ENCODE measurements around the gene AKT2. TPM values are rescaled to one million over a fixed set of nuclear protein-coding genes. Genes with fewer than 3 reads are reported as not detected.
A peak's percentile ranks its signal among the peaks of the same experiment; 100 is the strongest.

Gene AKT2
- total RNA-seq, 2 donors from 2014 or later: 46.2 to 96.2 TPM

DNA sequence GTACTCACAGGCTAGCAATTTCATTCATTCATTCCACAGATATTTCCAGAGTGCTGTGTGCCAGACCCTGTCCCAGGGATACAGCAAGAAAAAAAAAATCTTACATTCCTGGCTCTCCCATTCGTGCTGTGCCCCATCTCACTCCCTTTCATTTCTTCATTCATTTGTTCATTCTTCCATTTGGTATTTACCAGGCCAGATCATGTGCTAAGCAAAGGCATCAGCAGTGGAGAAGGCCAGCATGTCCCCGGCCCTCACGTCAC is 91.6 kb downstream of the AKT2 start:
- no peaks in the 10 kb centered on the region for H3K9me3 ChIP-seq
- intact Hi-C loops (cut with DNase I): no loop called here
- TF ChIP-seq, protein P1, sequence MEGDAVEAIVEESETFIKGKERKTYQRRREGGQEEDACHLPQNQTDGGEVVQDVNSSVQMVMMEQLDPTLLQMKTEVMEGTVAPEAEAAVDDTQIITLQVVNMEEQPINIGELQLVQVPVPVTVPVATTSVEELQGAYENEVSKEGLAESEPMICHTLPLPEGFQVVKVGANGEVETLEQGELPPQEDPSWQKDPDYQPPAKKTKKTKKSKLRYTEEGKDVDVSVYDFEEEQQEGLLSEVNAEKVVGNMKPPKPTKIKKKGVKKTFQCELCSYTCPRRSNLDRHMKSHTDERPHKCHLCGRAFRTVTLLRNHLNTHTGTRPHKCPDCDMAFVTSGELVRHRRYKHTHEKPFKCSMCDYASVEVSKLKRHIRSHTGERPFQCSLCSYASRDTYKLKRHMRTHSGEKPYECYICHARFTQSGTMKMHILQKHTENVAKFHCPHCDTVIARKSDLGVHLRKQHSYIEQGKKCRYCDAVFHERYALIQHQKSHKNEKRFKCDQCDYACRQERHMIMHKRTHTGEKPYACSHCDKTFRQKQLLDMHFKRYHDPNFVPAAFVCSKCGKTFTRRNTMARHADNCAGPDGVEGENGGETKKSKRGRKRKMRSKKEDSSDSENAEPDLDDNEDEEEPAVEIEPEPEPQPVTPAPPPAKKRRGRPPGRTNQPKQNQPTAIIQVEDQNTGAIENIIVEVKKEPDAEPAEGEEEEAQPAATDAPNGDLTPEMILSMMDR (IDR thresholded peaks at IDR 0.05): no peak
- no peak for TF ChIP-seq POLR2A (IDR thresholded peaks at IDR 0.05)
- DNase-seq: no peak
- ATAC-seq: no peak
- peaks cover 25% of the 10 kb centered on the region for H3K4me1 ChIP-seq
- no peak overlapping the region for H3K27ac ChIP-seq
- no peak overlapping the region for H3K4me3 ChIP-seq
- H3K27me3 ChIP-seq: no peaks in the 10 kb centered on the region
- H3K36me3 ChIP-seq (replicated peaks in 1 of 2; ENCODE audit: insufficient read depth in 1 of 2, low read depth in 2 of 2): no peaks in the 10 kb centered on the region
- 85 to 86% methylated on average over 3 of the region's 3 CpGs for WGBS, 2 donors

DNA sequence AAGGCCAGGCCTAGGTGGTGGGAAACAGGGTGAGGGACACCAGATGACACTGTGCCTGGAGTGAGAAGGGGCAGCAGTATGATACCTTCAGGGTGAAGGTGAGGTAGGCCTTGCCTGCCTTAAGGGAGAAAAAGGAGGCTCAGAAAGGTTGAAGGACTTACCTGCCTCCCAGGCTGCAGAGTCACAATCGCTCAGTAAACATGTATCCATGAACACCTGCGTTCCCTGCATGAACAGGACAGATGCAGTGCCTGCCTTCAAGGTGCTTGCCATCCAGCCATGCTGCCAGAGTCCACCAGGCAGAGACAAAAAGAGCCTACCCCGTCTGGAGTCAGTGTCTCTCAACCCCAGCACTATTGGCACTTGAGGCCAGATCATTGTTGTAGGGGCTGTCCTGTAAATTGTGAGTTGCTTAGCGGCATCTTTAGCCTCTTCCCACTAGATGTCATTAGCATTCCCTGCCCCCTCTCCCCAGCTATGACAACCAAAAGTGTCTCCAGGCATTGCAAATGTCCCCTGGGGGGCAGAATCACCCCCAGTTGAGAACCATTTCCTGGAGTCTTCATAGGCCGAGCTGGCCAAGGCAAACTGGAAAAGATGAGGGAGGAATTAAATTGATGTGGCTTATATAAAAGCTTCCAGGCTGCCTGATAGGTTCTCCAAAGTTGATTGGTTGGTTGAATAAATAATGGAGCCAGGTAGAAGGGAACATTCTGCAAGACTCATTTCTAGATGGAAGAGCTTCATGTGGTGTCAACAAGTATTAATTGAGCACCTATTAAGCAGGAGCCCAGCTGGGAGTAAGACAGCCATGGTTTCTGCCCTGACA is 92.2 kb downstream of the AKT2 start:
- no peak for ATAC-seq
- peaks cover 25% of the 10 kb centered on the region for H3K4me1 ChIP-seq
- 82 to 84% methylated on average over 5 of the region's 5 CpGs for WGBS, 2 donors
- H3K4me3 ChIP-seq: no peak overlapping the region
- no peak for DNase-seq
- H3K27ac ChIP-seq: no peak overlapping the region
- H3K9me3 ChIP-seq: no peaks in the 10 kb centered on the region
- H3K27me3 ChIP-seq: no peaks in the 10 kb centered on the region
- H3K36me3 ChIP-seq (replicated peaks in 1 of 2; ENCODE audit: insufficient read depth in 1 of 2, low read depth in 2 of 2): no peaks in the 10 kb centered on the region
- intact Hi-C loops (cut with DNase I): no loop called here
- TF ChIP-seq, protein P1 (IDR thresholded peaks at IDR 0.05): no peak
- TF ChIP-seq POLR2A (IDR thresholded peaks at IDR 0.05): no peak

DNA sequence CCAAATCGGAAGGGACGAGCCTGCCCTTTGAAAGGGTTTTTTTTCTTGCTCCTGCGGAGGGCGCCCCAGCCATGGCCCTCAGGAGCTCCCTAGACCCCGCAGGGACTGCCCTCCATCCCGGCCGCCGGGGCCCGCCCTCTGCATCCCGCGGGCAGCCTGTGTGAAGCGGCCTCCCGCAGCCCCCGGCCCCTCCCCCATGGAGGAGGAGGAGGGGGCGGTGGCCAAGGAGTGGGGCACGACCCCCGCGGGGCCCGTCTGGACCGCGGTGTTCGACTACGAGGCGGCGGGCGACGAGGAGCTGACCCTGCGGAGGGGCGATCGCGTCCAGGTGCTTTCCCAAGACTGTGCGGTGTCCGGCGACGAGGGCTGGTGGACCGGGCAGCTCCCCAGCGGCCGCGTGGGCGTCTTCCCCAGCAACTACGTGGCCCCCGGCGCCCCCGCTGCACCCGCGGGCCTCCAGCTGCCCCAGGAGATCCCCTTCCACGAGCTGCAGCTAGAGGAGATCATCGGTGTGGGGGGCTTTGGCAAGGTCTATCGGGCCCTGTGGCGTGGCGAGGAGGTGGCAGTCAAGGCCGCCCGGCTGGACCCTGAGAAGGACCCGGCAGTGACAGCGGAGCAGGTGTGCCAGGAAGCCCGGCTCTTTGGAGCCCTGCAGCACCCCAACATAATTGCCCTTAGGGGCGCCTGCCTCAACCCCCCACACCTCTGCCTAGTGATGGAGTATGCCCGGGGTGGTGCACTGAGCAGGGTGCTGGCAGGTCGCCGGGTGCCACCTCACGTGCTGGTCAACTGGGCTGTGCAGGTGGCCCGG is 93.1 kb downstream of the AKT2 start:
- H3K27me3 ChIP-seq: no peaks in the 10 kb centered on the region
- H3K4me1 ChIP-seq: peaks cover 25% of the 10 kb centered on the region
- no peak for TF ChIP-seq POLR2A (IDR thresholded peaks at IDR 0.05)
- TF ChIP-seq, protein P1 (IDR thresholded peaks at IDR 0.05): no peak
- 14 to 21% methylated on average over 15 to 42 of the region's 62 CpGs for WGBS, 2 donors
- intact Hi-C loops (cut with DNase I): no loop called here
- peak overlapping the region; percentile 19 to 81 for H3K4me3 ChIP-seq
- no peaks in the 10 kb centered on the region for H3K9me3 ChIP-seq
- ATAC-seq (peak; percentile 19), DNase-seq (peak; percentile 12 to 36 (median 28))
- H3K36me3 ChIP-seq (replicated peaks in 1 of 2; ENCODE audit: insufficient read depth in 1 of 2, low read depth in 2 of 2): no peaks in the 10 kb centered on the region
- H3K27ac ChIP-seq: no peak overlapping the region

DNA sequence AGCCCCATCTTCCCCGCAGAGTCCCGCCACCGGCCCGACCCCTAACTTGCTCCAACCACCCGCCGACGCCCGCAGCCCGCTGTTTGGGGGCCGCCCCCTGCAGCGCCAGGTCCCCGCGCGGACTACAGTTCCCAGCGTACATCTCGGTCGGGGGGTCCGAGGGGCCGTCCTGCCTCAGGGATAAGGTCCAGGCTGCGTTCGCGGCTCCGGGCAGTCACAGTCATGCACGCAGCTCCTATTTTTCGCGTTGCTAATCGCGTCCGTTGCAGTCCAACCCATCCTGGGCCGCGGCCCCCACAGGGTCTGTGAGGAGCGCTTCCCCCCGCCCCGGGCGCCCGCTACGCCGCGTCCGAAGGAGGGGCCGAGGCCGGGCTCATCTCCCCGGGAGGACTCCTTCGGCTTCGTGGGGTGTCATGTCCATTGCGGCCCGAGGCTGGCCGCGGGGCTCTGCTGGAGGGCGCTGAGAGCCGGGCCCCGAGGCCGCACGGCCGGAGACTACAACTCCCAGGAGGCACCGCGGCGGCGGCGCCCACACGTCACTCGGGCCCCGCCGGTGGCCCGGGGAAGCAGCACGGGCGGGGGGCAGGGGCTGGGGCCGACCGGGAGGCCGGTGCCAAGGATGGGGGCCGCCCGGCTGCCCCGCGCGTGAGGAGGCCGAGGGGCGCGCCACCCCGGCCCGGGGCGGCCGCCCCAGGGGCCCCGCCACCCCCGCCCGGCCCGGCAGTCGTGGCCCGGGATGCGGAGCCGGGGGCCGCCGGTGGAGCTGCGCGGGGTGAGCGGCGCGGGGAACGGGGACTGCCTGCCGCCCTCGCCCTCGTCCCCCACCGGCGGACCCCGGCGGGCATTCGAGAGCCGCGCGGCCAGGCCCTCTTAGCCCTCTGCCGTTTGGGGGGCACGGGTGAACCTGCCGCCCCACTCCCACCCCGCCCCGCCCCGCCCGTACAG is 94.0 kb downstream of the AKT2 start, which contains the start of gene MAP3K10:
MAP3K10 (plus strand) TSS at position 536 of the 945 bp plus-strand sequence. CDS start 606 bp downstream, outside the sequence.
- DNase-seq: peak; percentile 68 to 75 (median 72)
- WGBS, 2 donors: 0% methylated on average over 7 to 99 of the region's 116 CpGs

More for the DNA sequence above, 94.0 kb downstream of the AKT2 start, which contains the start of gene MAP3K10:
- Histone ChIP-seq H3K4me1 (peaks cover 25% of the 10 kb centered on the region), H3K36me3 (replicated peaks in 1 of 2; ENCODE audit: insufficient read depth in 1 of 2, low read depth in 2 of 2) (no peaks in the 10 kb centered on the region), H3K27ac (peak within 1 kb of the TSS; percentile 71 to 97 (median 88)), H3K4me3 (peak within 1 kb of the TSS; percentile 81 to 95), H3K27me3 (no peaks in the 10 kb centered on the region), H3K9me3 (no peaks in the 10 kb centered on the region)
- intact Hi-C loops (cut with DNase I): no loop called here
- TF ChIP-seq, protein P1 (IDR thresholded peaks at IDR 0.05): no peak
- peak in 2 of 3 donors; percentile 42 to 43 for TF ChIP-seq POLR2A (IDR thresholded peaks at IDR 0.05)
- ATAC-seq: peak; percentile 93

All from body of pancreas (tissue), 4 donors.